Prostate gland (tissue), 2 donors: ENCODE data around the gene DNAH8.

Experiments used
- CTCF ChIP-seq, 4 experiments: fragments of 200-600 bp in 2 of 4; fragments of 450-650 bp in 2 of 4; sonication (generic) in 2 of 4; IDR thresholded peaks; 1 replicate in 3 of 4; 2 replicates in 1 of 4; pipeline ENCODE4 v1.5.1; 2016 to 2019; ENCODE audit warnings: antibody characterized with exemption in 4 of 4, mild to moderate bottlenecking in 2 of 4, moderate library complexity in 2 of 4
- POLR2A ChIP-seq: fragments of 450-650 bp; IDR thresholded peaks from one replicate; pipeline ENCODE4 v1.6.1; 2016; ENCODE audit warnings: antibody characterized with exemption, mild to moderate bottlenecking
- POLR2AphosphoS5 ChIP-seq: sonication (generic); formaldehyde crosslinking; IDR thresholded peaks from one replicate; pipeline ENCODE4 v1.6.1; 2017; ENCODE audit warnings: antibody characterized with exemption

- TF ChIP-seq POLR2A (no peak), POLR2AphosphoS5 (no peak), CTCF (IDR thresholded peaks at IDR 0.05) (no peak)
Measured at GRCh38 chr6:38982470-38982869, 267.4 kb downstream of the DNAH8 start.
